ENCODE data around the gene ARMCX5.

DNA sequence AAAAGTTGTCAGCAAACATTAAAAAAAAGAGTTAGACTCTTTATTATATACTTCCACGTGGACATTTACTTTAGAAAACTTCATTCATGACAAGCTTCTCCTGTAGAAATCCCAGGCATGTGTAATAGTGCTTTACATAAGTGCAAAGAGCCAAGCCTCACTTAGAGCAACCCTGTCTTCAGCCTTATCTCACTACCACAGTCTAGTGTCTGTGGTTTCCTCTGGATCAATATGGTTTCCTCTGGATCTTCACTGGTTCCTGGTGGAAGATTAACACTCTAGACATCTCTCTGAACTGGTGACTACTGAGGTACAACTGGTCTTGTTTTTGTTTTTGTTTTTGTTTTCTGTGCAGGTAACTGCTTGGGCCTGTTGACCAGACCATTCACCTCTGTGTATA, 18.4 kb upstream of the ARMCX5 start:
- TF ChIP-seq, protein P1, sequence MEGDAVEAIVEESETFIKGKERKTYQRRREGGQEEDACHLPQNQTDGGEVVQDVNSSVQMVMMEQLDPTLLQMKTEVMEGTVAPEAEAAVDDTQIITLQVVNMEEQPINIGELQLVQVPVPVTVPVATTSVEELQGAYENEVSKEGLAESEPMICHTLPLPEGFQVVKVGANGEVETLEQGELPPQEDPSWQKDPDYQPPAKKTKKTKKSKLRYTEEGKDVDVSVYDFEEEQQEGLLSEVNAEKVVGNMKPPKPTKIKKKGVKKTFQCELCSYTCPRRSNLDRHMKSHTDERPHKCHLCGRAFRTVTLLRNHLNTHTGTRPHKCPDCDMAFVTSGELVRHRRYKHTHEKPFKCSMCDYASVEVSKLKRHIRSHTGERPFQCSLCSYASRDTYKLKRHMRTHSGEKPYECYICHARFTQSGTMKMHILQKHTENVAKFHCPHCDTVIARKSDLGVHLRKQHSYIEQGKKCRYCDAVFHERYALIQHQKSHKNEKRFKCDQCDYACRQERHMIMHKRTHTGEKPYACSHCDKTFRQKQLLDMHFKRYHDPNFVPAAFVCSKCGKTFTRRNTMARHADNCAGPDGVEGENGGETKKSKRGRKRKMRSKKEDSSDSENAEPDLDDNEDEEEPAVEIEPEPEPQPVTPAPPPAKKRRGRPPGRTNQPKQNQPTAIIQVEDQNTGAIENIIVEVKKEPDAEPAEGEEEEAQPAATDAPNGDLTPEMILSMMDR (IDR thresholded peaks at IDR 0.05) = no peak
- no peak for TF ChIP-seq POLR2A (IDR thresholded peaks at IDR 0.05)
